Measurements from ENCODE around the gene CYP20A1. TPM values are rescaled to one million over a fixed set of nuclear protein-coding genes. Genes with fewer than 3 reads are reported as not detected.
"Not testable (repeated sequence)": the region's sequence is repeated elsewhere in the genome, so short reads cannot be mapped to it uniquely, and the experiment has no call there.

CYP20A1 gene
- 12.7 TPM for total RNA-seq

DNA sequence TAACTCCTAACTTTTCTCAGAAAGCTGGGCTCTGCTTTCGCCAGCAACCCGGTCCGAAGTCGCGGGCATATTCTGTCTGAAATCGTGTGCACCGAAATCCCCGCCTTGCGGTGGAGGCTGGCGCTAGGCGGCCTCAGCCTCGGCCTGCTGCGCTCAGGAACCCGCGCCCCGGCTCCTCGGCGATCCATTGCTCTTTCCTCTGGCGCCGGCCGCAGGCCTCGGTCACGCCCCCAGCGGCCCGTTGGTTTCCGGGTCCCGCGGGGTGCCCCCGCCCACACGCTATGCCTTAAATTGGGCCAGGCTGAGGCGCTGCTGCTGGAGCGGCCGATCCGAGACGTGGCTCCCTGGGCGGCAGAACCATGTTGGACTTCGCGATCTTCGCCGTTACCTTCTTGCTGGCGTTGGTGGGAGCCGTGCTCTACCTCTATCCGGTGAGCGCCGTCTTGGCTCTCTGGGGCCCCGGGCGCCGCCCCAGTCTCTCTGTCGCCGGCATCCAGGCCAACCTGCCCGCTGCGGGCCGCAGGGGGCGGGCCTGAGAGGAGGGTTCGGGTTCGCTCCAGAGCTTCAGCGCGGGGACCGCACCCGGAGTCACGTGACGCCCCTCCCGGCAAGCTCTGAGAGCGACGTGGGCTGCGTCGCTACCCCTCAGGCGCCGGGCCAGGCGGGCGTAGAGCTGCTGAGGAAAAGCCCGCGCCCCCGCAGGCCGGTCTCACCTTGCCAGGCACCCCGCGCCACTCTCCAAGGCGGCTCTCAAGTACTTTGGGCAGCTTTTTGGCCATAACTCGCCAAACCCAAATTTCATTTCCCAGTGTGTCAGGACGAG, at the start of gene CYP20A1:
CYP20A1 (plus strand) TSS at position 315 of the 823 bp plus-strand sequence; CDS start at position 360, 45 bp downstream.
- peak; percentile 94 to 97 (median 97) for DNase-seq (ENCODE audit: low read depth in 2 of 3, low spot score in 2 of 3)

- DNase-seq (ENCODE audit: low read depth in 2 of 3, low spot score in 2 of 3) = not testable (repeated sequence)
These were observed 48.3 kb upstream of the CYP20A1 start for GRCh38 chr2:203190547-203190946.

DNA sequence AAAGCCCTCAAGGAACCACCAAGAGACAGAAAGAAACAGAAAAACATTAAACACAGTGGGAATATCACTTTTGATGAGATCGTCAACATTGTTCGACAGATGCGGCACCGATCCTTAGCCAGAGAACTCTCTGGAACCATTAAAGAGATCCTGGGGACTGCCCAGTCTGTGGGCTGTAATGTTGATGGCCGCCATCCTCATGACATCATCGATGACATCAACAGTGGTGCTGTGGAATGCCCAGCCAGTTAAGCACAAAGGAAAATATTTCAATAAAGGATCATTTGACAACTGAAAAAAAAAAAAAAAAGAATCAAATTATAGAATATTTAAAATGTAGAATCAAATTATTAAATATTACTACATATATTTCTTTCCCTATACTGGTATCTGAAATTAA, 47.8 kb upstream of the CYP20A1 start:
- not testable (repeated sequence) for DNase-seq (ENCODE audit: low read depth in 2 of 3, low spot score in 2 of 3)

DNA sequence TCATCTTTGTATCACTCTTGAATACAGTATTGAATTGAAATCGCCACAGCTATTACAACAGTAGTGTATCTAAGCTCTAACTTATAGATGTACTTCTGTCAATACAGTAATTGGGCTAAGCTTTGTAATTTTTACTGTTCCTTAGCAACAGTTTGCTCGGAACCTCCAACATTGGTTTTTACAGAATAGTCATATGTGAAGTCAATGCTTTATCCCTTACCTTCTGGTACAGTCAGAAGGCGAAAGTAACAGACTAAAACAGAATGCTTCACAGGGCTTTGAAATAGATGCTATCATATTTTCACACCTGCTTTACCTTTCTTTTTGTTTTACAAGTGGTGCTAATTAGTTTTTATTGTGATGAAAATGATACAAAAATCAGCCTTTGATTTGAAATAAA, 46.9 kb upstream of the CYP20A1 start:
- no peak for DNase-seq (ENCODE audit: low read depth in 2 of 3, low spot score in 2 of 3)

DNA sequence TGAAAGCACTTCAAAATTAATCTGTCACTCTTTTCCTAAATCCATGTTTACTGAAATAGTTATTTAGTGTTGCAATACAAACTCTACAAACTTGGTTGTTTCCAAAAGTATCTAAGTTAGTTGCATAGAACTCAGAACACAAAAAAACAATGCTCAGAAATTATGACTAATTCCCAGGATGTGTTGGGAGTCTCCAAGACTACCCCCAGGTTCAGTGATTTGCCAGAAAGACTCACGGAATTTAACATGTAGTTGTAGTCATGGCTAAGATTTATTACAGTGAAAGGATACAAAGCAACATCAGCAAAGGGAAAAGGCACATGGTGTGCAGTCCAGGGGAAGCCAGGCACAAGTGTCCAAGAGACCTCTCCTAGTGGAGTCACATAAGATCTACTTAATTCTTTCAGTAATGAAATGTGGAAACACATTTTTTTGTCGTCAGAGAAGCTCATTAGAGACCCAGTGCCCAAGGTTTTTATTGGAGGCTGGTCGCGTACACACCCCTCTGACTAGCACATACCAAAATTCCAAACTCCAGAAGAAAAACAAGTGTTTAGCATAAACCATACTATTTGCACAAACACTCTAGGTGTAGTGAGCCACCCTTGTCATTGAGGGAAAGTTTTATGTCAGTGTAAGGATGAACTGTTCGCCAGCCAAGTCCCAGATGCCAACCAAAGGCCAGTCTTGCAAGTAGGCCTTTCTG, 43.3 kb upstream of the CYP20A1 start:
- no peak for DNase-seq (ENCODE audit: low read depth in 2 of 3, low spot score in 2 of 3)

DNA sequence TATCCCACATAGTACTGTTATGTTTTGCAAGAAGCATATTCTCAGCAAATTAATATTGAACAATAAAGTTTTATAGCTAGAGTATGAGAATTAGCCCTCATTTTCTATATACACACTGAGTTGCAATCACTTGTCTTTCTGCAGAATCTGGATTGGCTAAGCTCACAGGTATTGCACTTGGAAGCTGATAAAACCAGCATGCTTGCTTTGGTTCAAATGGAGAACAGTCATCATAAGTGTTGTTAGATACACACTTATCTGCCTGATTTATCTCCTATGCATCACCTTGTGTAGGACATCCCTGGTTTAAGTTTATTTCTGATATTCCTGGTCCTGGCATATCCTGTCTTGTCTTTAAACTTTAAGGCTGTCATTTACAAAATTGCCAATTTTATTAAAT, 38.0 kb upstream of the CYP20A1 start:
- no peak for DNase-seq (ENCODE audit: low read depth in 2 of 3, low spot score in 2 of 3)

DNA sequence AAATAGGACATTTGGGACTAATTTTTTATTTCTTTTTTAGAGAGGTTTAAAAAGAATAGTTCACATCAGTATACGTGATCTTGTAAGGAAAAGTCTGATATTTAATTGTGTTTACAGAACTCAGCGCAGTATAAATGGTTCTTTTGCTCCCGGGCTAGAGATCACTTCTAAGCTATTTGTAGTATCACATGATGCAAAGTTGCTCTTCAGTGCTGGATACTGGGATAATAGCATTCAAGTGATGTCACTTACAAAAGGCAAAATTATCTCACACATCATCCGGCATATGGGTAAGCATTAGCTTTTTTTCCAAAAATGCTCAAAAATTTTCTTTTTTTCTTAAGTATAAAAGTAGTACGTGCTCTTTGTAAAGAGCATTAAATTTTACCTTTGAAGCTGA, 37.4 kb upstream of the CYP20A1 start:
- DNase-seq (ENCODE audit: low read depth in 2 of 3, low spot score in 2 of 3) = no peak

DNA sequence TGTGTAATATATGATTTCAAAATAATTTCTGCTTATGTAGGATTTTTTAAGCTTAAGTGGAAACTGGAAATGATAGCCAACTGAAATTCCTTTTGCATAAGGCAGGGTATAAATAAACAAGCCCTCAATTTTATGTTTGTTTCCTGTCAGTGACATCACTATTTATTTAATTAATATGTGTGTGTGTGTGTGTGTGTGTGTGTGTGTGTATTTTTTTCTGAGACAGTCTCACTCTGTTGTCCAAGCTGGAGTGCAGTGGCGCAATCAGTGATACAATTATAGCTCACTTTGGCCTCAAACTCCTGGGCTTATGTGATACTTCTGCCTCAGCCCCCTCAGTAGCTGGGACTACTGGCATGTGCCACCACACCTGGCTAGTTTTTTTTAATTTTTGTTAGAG, 29.3 kb upstream of the CYP20A1 start:
- no peak for DNase-seq (ENCODE audit: low read depth in 2 of 3, low spot score in 2 of 3)

DNA sequence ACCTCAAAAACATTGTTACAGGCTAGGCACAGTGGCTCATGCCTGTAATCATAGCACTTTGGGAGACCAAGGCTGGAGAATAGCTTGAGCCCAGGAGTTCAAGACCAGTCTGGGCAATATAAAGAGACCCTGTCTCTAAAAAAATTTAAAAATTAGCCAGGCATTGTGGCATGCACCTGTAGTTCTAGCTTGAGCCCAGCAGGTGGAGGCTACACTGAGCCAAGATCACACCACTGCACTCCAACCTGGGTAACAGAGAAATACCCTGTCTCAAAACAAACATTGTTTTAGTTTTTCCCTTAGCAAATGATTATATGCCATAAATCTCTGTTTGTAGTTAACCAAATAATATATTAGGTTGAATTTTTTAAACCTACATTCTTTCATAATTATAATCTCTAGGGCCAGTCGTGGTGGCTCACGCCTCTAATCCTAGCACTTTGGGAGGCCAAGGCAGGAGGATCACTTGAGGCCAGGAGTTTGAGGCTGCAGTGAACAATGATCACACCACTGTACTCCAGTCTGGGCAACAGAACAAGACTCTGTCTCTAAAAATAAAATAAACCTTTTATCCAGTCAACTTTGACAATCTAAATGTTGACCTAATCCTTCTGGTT, 13.3 kb upstream of the CYP20A1 start:
- peak in 2 of 3 donors; percentile 27 to 58 for DNase-seq (ENCODE audit: low read depth in 2 of 3, low spot score in 2 of 3)

GRCh38 chr2:203229674-203230073, 9.1 kb upstream of the CYP20A1 start:
- DNase-seq (ENCODE audit: low read depth in 2 of 3, low spot score in 2 of 3) = not testable (repeated sequence)

DNA sequence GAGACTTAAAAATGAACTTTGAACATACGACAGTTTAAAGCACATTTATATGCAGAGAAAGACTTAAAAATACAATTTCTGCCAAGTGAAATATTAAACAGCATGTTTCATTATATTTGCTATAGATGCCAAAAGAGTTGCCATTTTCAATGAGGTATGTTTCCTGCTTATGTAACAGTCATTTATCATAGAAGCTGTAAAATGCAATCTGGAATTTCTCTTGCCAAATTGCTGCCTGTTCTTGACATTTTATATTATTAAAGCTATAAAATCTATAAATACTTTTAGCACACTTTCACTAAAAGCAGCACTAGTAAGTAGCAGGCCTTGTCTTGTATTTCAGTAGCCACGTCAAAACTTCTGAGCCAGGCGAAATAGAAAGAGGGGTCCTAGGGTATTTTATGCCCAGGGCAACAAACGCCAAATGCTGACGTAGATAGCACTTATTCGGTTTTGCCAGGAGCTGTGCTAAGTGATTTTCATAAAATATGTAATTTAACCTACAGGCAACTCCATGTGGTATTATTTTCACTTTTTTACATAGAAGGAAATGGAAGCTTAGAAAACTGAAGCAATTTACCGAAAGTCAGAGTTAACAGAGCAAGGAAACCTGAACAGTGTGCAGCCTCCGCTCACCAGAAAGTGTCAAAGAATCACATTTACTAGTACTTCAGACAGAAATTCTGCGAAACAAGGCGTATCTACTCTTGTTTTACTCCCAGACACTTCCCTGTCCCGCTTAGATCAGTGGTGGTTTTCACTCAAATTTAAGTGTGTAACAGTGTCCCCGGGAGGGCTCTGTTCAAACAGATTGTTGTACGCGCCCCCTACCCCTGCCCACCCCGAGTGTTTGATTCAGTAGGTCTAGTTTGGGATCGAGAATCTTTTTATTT, 1.2 kb upstream of the CYP20A1 start:
- DNase-seq (ENCODE audit: low read depth in 2 of 3, low spot score in 2 of 3) = no peak

DNA sequence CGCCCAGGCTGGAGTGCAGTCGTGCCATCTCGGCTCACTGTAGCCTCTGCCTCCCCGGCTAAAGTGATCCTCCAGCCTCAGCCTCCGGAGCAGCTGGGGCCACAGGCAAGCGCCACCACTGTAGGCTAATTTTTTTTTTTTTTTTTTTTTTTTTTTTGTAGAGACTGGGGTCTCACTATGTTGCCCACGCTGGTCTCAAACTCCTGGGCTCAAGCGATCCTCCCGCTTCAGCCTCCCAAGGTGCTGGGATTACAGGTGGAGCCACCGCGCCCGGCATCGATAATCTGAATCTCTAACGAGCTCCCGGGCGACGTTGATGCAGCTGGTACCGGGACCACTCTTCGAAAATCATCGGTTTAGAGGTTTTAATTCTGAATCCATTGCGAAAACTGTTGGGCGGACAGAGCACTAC, 520 bp upstream of the CYP20A1 start:
- DNase-seq (ENCODE audit: low read depth in 2 of 3, low spot score in 2 of 3) = no peak

DNA sequence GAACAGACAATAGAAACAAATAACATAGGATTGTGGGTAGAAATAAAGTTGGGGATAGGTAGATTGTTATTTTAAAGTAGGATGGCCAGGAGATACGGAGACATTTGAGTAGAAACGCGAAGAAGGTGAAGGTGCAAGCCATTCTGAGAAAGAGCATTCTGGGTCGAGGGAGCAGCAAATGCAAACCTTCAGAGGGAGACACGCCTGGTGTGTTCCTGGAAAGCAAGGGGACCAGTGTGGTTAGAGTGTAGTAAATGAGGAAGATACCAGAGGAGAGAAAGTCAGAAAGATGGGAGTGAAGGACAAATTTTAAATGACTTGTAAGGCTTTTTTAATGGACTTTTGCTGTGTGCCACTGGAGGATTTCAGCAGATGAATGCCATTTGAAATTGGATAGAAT, 1.7 kb downstream of the CYP20A1 start:
- no peak for DNase-seq (ENCODE audit: low read depth in 2 of 3, low spot score in 2 of 3)

DNA sequence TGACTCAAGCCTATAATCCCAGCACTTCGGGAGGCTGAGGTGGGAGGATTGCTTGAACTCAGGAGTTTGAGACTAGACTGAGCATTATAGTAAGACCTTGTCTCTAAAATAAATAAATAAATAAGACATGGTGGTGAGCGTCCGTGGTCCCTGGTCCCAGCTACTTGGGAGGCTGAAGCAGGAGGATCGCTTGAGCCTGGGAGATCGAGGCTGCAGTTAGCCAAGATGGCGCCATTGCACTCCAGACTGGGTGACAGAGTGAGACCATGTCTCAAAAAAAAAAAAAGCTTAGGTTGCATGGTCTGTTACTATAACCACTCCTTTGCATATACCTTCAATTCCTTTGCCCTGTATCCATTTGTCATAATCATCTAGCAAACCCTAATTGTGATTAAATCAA, 3.7 kb downstream of the CYP20A1 start:
- no peak for DNase-seq (ENCODE audit: low read depth in 2 of 3, low spot score in 2 of 3)

DNA sequence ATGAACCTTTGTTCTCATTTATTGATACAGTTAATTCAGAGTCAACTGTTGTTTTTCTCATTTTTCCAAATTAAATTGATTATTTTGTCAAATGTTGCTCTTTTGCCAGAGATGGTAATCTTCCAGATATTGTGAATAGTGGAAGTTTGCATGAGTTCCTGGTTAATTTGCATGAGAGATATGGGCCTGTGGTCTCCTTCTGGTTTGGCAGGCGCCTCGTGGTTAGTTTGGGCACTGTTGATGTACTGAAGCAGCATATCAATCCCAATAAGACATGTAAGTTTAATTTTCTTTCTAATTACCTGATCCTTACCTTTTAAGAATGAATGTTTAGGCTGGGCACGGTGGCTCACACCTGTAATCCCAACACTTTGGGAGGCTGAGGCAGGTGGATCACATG, 7.8 kb downstream of the CYP20A1 start:
- no peak for DNase-seq (ENCODE audit: low read depth in 2 of 3, low spot score in 2 of 3)

DNA sequence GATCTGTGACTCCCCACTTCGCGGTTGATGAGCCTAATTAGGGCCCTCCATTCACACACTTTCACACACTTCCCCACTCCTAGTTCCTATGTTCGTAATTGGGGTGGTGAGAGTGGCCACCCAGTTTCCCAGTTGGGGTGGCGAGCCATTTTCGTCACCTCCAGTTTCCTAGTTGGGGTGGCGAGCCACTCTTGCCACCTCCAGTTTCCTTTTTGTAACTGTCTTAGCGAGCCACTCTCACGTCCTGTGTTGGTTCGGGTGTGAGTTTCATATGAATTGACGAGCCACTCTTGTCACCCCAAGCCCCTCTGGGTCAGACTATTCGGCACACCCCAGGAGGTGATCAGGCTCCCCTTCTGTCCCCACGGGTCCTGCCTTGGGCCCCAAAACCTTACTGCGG, 14.0 kb downstream of the CYP20A1 start:
- DNase-seq (ENCODE audit: low read depth in 2 of 3, low spot score in 2 of 3) = no peak

- not testable (repeated sequence) for DNase-seq (ENCODE audit: low read depth in 2 of 3, low spot score in 2 of 3)
These were observed 14.7 kb downstream of the CYP20A1 start for GRCh38 chr2:203253422-203254095.

GRCh38 chr2:203261326-203262159, 22.7 kb downstream of the CYP20A1 start:
- no peak for DNase-seq (ENCODE audit: low read depth in 2 of 3, low spot score in 2 of 3)

GRCh38 chr2:203279288-203279687, 40.5 kb downstream of the CYP20A1 start:
- DNase-seq (ENCODE audit: low read depth in 2 of 3, low spot score in 2 of 3) = no peak

Data from hematopoietic multipotent progenitor cell (in vitro differentiated cells).